ENCODE measurements around the gene ABCB9. TPM values are rescaled to one million over a fixed set of nuclear protein-coding genes. Genes with fewer than 3 reads are reported as not detected.

Gene ABCB9
- total RNA-seq, 6 experiments from 2014 or later, result 0.48 to 1.4 (median 0.94) TPM

DNA sequence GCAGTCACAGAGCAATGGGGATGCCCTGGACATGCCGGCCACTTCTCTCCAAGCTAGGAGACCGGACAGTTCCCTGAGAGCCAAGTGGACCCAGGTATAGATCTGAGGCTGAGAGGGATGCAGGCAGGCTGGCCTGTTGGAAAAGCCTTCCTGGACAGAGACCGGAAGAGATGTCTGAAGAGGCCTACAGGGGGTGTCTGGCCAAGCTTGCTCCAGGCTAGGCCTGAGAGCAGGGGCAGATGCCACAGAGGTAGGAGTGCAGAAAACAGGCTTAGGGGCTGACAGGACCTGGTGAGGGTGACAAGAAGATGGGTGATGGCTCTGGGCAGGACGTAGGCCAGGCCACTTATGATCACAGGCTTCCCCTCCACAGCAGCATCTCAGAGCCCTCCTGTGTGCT lies 44.4 kb upstream of the ABCB9 start:
- Histone ChIP-seq H3K27me3 (no peaks in the 10 kb centered on the region), H3K4me1 (no peaks in the 10 kb centered on the region), H3K9me3 (no peaks in the 10 kb centered on the region), H3K4me3 (no peak overlapping the region), H3K36me3 (peaks cover 0 to 11% (median 2%) of the 10 kb centered on the region in 4 donors), H3K27ac (no peak overlapping the region)
- WGBS (ENCODE audit: insufficient coverage, low coverage, low lambda C conversion rate, missing lambda C conversion rate), result 100% methylated on average over 2 of the region's 4 CpGs
- ATAC-seq, result no peak
- intact Hi-C loops (cut with DNase I), result no loop called here
- no peak for DNase-seq
- TF ChIP-seq, protein P1, sequence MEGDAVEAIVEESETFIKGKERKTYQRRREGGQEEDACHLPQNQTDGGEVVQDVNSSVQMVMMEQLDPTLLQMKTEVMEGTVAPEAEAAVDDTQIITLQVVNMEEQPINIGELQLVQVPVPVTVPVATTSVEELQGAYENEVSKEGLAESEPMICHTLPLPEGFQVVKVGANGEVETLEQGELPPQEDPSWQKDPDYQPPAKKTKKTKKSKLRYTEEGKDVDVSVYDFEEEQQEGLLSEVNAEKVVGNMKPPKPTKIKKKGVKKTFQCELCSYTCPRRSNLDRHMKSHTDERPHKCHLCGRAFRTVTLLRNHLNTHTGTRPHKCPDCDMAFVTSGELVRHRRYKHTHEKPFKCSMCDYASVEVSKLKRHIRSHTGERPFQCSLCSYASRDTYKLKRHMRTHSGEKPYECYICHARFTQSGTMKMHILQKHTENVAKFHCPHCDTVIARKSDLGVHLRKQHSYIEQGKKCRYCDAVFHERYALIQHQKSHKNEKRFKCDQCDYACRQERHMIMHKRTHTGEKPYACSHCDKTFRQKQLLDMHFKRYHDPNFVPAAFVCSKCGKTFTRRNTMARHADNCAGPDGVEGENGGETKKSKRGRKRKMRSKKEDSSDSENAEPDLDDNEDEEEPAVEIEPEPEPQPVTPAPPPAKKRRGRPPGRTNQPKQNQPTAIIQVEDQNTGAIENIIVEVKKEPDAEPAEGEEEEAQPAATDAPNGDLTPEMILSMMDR (IDR thresholded peaks at IDR 0.05), result no peak
- no peak for TF ChIP-seq POLR2A (IDR thresholded peaks at IDR 0.05)

DNA sequence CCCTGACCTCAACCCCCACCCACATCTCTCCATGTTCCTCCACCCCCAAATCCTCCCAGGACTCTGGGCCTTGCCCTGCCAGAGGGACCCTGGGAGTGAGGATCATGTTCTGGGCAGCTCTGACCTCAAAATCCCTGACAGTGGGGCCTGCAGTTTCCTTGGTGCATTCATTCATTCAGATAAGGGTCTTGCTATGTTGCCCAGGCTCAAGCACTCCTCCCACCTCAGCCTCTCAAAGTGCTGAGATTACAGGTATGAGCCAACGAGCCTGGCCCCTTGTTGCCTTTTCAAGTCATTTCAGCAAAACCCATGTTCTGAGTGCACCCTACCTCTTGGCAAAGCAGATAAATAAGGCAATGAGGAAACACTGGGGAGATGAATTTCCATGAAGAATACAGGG lies 43.8 kb upstream of the ABCB9 start:
- no peak for DNase-seq
- H3K4me3 ChIP-seq, result no peak overlapping the region
- no peaks in the 10 kb centered on the region for H3K4me1 ChIP-seq
- no peaks in the 10 kb centered on the region for H3K27me3 ChIP-seq
- H3K27ac ChIP-seq, result no peak overlapping the region
- no peak for ATAC-seq
- intact Hi-C loops (cut with DNase I), result no loop called here
- H3K36me3 ChIP-seq, result peaks cover 0 to 11% (median 2%) of the 10 kb centered on the region in 4 donors
- H3K9me3 ChIP-seq, result no peaks in the 10 kb centered on the region
- TF ChIP-seq POLR2A (IDR thresholded peaks at IDR 0.05), result no peak
- TF ChIP-seq, protein P1 (IDR thresholded peaks at IDR 0.05), result no peak
- 100% methylated on average over 1 of the region's 1 CpG for WGBS (ENCODE audit: insufficient coverage, low coverage, low lambda C conversion rate, missing lambda C conversion rate)

DNA sequence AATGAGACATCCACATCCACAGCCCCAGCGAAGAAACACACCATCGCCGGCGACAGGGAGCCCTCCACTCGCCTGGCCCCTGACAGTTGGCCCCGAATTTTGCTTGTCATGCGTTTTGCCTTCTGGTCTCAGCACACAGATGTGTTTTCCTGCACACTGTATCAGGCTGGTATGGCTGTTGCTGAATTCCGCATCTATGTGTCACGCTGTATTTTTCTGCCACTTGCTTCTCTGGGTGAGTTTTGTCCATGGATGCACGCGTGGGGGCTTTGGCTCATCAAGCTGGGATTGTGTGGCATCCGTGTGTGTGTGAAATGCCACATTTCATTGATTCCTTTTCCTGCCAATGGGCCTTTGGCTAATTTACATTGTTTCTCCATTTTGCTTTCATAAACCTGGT lies 40.7 kb upstream of the ABCB9 start:
- H3K4me1 ChIP-seq, result no peaks in the 10 kb centered on the region
- H3K9me3 ChIP-seq, result no peaks in the 10 kb centered on the region
- intact Hi-C loops (cut with DNase I), result no loop called here
- no peaks in the 10 kb centered on the region for H3K27me3 ChIP-seq
- no peak overlapping the region for H3K4me3 ChIP-seq
- no peak overlapping the region for H3K27ac ChIP-seq
- DNase-seq (no peak), ATAC-seq (no peak)
- H3K36me3 ChIP-seq, result peaks cover 0 to 20% (median under 1%) of the 10 kb centered on the region in 4 donors
- TF ChIP-seq, protein P1 (IDR thresholded peaks at IDR 0.05), result no peak
- TF ChIP-seq POLR2A (IDR thresholded peaks at IDR 0.05), result no peak
- 85% methylated on average over 12 of the region's 12 CpGs for WGBS (ENCODE audit: insufficient coverage, low coverage, low lambda C conversion rate, missing lambda C conversion rate)

DNA sequence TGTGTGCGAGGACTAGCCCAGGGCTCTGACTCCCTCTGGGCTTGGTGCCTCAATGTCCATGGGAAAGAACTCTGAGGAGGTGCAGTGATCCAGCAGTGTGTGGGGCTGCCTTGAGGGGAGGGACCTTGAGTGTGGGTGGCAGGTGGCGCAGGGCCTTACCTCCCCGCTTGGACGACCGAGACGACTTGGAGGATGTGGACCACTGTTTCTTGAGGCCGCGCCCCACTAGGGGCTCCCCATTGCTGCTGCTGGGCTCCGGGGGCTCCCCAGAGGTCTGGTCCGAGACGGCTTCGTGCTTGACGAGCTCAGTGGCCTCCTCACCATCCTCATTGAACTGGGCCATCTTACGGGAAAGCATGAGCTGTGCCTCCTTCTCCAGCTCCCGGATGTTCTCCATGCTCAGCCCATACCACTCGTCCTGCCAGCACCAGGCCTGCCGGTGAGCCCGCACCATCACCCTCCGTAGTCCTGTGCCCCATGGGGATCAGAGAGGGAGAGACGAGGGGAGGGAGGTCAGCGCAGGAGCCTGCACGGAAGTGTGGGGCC lies 38.9 kb upstream of the ABCB9 start:
- TF ChIP-seq, protein P1 (IDR thresholded peaks at IDR 0.05), result no peak
- no peak for TF ChIP-seq POLR2A (IDR thresholded peaks at IDR 0.05)
- no peak for ATAC-seq
- Histone ChIP-seq H3K27me3 (no peaks in the 10 kb centered on the region), H3K9me3 (no peaks in the 10 kb centered on the region), H3K36me3 (peaks cover 0 to 20% (median 0%) of the 10 kb centered on the region in 4 donors), H3K27ac (no peak overlapping the region), H3K4me3 (no peak overlapping the region), H3K4me1 (no peaks in the 10 kb centered on the region)
- intact Hi-C loops (cut with DNase I), result no loop called here
- DNase-seq, result no peak
- 100% methylated on average over 2 of the region's 22 CpGs for whole genome bisulfite sequencing (ENCODE audit: insufficient coverage, low coverage, low lambda C conversion rate, missing lambda C conversion rate)

Measured in right lobe of liver (tissue), 6 donors.